GM19025 (cell line): Measurements from ENCODE around the gene AP3S2.
"Not testable (repeated sequence)": the region's sequence is repeated elsewhere in the genome, so short reads cannot be mapped to it uniquely, and the experiment has no call there.

Experiments used
- ATAC-seq: cut with Tn5 transposase; IDR thresholded peaks from one replicate; pipeline ENCODE4 v1.9.1; 2021; ENCODE audit warnings: mild to moderate bottlenecking, low read depth, moderate library complexity; ENCODE audit not compliant: unreplicated experiment

AP3S2 gene

DNA sequence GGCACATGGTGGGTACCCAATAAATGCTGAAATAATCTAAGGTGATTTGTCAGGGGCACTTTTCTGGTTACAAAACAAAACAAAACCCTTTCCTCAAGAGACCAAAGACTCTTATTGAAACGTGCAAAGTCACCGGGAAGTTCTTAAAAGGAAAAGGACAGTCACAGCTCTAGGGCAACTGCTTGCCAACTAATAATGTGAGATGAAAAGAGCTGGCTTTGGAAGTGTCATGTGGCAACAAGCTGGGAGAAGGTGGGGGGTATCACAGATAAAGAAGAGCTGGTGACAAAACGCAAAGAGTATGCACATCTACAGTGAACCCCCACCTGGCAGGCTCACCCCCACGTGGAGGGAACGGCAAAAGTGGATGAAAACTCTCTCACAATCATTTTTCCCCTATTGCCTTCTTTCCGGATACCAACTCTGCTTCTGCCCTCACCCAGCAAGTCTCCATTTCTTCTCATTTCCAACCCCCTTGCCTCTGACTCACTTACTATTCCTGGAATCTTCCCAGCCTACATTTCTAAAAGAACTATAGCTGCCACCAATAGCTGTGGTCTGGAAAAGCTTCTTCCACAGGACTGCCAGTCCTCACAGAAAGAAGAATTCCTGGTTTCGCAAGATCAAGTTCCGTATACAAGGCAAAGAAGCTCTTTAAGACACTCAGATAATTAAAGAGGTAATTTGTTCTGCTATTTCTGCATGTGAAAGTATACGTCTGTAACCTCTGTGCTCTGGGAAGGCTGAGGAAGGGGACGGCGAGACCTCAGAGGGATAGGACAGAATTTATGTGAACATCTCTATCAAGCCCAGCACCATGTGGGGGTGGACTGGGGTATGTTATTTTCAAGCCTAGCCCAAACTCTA, 57.3 kb downstream of the AP3S2 start:
- ATAC-seq, result no peak

DNA sequence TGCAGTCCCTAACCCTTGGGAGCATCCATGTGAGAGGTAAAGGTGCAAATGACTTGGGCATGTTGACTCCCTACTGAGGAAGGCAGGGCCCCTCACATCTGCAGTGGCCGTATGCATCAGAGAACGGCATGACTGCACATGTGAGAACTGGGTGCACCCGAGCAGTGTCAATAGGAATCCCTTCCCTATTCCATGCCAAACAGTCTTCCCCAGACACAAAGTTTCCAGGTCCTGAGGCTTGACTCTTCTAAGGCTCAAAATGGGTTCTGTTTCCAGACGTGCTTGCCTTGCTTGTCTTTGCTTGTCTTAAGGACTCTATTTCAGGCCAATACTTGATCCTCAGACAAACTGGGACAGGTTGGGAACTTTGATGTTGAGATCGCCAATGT, 58.6 kb downstream of the AP3S2 start:
- ATAC-seq, result no peak

DNA sequence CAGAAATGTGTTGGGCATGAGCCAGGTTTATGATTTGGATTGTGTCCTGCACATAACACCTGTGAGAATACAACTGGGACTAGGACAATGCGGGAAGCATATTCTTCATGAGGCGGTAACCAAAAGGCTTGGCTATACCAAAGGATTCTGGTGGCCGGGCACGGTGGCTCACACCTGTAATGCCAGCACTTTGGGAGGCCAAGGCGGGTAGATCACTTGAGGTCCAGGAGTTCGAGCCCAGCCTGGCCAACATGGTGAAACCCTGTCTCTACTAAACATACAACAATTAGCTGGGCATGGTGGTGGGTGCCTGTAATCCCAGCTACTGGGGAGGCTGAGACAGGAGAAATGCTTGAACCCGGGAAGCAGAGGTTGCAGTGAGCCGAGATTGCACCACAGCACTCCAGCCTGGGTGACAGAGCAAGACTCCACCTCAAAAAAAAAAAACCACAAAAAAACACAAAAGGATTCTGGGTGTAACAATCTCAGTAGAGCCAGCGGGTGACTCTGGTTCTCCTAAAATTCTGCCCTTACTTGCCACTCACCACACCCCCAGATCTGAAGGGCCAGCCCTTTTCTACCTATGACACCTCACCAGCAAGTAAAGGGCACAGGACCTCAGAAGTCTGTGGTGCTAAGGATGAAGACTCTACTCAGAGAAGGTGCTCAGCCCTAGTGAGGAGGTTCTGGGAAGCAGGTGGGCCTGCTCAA, 59.2 kb downstream of the AP3S2 start:
- ATAC-seq, result not testable (repeated sequence)

DNA sequence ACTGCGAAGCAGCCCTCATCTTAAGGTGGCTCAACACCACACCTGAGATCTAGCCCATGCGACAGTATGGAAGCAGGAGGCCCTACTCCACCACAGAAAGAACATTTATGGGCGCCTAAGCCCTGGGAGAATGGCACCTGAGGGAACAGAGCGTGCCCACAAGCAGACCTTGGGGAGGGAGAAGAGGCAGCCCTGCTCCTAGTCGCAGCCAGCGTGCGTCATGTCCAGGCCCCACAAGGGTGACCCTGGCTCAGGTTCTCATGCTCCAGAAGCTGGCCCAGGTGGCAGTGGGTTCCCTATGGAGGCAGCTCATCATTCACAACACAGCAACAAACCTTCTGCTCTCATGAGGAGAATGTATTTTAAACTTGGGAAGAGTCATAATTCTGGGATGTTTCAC, 59.8 kb downstream of the AP3S2 start:
- ATAC-seq, result no peak

DNA sequence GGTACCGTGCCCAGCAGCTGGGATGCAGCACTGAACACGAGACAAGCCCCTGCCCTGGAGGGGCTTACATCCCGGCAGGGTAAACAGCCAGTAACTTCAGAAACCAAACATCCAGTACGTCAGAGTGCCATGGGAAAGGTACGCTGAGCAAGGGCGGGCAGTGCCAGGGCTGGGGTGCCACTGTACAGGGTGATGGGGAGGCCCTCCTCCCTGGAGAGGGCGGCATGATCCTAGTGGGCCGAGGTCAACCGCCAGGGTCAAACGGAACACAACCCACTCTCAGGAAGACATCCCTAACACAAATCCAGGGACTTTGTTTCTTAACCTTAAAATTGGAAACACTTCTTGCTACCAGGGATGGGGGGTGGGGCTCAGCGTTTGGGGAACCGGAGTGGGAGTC, 63.2 kb downstream of the AP3S2 start:
- no peak for ATAC-seq

DNA sequence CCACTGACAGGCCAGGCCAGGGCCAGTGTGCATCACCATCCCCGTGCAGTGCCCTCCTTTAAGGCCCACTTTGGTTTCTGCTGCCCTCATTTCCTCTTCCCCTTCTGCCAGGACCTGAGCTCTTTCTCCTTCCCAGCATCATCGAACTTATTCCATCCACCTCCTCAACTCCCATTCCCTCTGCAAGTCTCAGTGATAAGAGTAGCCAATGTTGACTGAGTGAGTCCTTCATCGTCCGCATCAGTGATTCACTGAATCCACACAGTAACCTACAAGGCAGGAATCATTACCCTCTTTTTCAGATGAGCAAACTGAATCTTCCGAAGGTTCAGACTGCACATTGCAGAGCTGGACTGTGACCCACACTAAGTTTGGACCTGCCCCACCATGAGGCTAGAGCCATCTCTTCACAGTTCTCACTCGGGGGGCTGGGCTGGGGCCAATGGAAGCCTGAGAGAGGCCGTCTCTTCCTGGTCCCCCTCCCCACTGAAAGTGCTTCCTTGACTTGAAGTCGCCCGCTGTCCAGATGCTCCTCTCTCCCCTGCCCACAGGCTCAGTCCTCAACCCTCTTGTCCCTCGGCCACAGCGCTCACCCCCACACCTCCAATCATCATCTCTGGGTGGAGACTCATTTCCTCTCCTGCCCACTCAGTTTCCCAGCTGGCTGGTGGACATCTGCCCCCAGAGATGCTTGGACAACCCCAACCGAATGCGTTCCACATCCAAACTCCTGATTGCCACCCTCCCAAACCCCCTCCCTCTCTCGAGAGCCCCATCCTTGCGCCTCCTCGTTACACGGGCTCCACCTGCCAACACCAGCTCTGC, 64.0 kb downstream of the AP3S2 start:
- ATAC-seq, result no peak

DNA sequence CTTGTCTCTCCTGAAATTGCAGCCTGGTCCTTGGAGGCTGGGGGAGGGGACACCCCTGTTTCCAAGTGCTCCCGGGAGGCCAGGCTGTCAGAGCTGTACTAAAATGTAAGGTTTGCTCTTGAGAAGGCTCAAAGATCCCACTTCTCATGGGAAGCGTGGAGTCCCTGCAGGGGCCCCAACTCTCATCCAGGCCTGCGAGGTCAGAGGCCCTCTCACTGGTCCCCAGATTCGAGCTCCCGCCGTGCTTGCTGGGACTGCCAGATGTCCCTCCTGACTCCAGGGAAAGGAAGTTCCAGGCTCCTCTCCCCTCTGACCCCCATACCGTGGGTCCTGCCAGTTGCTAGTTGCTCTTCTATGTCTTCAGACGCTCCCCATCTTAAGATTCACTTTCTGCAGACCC, 64.6 kb downstream of the AP3S2 start:
- ATAC-seq, result no peak

DNA sequence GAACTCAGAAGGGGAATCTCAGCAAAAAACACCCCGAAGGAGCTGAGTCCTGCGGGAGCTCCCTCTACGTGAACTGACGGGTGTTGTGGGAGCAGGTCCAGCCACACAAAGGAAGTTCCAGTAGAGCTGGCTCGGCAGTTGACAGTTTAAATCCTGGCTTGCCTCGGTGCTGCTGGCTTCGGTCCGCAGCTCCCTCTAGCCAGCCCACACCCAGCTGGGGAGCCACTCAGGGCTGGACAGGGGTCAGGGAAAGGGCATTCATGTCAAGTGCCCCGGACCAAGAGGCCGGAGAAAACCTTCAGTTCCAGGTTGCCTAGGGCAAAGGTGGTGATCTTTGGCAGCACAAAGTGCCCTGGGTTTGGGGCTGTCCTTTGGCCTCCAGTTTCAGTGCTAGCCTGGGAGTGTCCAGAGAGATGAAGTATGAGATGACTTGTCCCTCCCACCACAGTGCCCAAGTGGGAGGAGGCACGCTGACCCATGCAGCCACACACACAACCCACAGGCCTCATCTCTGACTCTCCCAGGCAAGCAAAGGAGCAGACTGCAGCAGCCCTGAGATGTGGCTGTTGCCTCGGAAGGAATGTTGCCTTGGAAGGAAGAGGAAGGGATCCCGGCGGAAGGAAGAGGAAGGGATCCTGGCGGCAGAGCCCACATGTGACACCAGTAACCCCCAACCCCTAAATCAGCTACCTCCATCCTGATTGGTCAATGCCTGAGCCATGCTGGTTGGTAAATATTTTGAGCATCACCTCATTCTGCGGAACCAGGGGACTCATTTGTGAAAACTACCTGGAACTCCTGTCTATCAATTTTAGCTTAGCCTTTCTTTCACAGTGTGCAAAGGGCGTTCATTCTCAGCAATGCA, 65.3 kb downstream of the AP3S2 start:
- no peak for ATAC-seq

DNA sequence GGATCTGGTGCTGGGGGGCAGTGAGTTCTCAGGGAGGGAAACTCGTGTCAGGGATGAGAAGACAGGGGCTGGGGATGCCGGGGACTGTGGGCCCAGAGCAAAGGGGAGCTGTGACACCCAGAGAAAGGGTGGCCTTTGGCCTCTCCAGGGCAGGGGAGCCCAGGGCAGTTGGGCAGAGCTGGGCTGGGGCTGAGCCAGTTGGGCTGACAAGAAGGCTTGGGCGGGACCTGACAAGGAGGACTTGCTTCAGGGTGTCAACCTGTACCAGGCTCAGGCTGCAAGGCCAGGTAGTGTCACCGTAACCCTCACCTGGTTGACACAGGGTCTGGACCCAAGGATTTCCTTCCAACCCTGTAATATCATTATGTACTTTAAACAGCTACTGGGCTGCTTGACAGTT, 66.0 kb downstream of the AP3S2 start:
- no peak for ATAC-seq

DNA sequence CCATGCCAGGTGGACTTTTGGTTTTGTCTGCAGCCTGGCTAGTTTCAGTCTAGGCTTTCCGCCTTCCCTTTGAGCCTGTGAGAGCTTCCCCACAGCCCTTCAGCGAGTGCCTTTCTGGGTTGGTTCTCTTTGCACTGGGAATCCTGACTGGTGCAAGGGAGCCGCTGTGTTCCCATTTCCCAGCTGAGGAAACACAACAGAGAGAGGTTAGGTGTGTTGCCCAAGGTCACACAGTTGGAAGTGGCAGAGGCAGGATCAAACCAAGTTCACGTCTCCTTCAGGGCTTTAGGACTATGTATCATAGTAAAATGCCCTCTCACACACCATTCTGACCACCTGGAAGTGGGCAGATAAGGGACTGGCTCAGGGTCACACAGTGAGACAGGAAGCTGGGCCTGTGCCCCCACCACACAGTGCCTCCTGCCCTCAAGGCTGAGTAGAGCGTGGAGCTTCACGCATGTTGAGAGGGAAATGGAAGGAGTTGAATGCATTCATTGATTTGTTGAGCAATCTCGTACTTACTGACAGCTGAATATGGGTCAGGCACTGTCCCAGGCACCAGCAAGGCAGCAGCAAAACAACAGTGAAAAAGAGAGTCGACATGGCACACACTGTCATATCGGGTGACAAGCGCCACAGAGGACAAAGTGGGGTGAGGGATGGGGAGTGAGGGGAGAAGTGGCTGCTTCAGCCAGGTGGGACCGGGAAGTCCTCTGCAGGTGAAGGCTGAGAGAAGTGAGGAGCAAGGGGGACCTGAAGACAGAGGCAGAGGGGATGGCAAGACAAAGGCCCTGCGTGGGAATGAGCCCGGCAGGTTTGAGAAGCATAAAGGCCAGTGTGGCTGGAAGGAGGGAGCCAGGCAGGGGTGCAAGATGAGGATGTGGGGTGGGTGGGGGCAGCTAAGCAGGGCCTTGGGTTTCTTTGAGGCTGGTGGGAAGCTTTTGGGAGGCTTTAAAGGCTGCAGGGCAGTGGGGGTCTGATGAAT, 66.8 kb downstream of the AP3S2 start:
- no peak for ATAC-seq

DNA sequence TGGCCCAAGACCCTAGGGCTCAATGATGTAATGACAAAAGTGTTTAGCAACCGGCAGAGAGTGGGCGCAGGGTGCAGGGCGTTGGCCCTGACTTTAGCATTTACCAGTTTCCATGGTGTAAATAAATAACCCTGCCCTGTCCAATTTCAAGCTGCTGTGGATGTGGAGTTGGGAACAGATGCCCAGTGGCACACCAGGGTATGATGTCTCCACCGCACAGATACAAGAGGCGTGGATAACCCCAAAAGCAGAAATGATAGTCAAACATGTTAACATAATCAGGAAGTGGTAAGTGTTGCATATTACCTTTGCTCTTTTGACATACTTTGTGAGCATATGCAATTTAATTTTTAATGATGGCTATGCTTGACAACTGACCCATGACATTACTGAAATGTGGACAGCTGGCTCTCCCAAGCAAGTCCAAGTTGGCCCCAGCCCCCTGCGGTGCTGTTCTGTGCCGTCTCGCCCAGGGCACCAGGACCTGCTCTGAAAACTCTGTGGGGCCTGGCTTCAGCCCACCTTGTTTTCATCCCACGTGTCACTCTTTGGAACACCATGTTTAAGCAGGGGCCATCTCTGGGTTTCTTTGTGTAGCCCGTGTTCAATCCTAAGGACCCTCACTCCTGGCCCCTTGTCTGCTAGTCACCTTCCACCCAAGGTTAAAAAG, 68.4 kb downstream of the AP3S2 start:
- ATAC-seq, result no peak

DNA sequence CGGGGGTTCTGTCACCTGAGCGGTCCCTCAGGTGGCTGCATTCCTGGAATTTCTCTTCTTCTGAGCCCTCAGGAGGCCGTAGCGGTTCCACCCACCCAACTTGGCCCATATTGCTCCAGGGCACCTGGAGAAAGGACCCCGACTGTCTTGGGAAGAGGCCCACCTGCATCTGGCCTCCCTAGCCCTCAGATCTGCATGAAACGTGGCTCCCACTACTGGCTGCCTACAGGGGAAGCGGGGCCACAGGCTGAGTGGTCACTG, 69.3 kb downstream of the AP3S2 start:
- ATAC-seq, result no peak

DNA sequence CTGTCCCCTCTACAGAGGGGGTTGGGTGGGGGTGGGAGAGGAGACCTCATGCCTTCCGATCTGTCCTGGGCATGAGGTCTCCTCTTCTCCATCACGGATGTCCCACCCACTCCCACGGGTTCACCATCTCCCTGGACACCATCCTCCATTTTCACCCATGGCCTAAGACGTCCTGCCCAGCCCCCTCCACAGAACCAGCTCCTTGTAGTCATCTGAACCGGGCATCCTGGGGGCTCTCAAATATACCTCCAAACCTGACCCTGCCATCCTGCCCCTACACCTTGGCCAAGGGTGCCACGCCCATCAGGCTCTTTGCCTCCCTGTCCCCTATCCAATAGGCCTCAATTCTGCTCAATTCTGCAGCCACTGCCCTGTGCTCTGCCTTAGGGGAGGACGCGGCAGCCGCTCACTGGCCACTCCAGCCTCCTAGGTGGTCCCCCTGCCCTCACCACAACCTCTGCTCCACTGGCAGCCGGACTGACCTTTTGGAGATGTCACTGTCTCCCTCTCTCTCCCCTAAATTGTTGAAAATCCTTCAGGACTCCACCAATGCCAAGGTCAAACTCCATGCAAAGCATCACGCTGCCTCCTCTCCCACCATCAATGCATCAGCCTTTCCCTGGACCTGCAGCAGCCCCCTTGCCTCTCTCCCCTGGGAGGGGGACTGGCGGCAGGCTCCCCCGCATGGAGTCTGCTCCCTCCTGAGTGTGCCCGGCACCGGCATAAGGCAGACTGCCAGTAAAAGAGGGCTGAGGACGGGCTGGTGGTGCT, 69.8 kb downstream of the AP3S2 start:
- ATAC-seq, result no peak

DNA sequence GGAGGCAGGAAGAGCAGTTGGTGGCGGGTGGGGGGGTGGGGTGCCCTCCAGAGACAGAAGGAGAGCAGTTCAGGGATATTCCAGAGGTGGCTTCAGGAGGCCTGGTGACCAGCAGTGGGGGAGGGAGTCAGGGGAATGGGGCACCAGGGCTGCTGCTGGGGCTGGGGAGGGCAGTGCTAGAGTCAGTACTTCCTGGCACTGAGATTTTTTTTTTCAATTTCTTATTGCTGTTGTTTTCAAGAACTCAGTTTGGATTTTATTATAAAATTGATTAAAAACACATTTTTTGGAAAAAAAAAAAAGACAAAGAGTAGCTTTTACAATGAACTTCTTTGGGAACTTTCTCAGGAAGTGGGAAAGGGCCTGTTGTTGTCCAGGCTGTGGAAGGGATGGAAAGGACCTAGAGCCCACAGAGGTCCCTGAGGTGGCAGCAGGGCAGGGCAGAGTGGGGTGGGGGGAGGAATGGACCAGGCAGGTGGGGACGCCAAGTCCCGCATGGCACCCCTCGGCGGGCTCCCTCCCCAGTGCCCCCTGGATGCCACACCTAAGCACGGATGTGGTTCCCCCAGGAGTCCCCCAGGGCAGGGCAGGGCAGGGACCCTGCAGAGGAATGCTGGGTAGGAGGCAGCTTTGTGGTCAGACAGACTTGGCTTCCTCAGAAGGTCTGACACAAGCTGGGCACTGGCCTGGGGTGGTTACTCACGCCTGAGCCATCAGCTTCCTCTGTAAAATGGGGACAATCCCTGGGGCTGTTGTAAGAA, 70.7 kb downstream of the AP3S2 start:
- no peak for ATAC-seq

DNA sequence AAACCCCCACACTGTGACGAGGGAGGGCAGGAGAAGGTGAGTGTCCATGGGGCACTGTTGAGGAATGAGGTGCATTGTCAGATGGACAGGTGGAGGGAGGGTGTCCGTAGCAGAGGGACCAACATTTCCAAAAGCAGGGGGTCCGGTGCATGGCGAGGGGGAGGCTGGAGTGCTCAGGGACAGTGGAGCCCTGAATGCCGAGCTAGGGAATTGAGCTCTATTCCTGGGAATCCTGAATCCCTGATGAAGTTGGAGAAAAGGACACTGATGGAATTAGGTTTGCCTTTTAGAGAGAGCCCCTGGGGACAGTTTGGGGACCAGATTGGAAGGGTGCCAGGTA, 71.2 kb downstream of the AP3S2 start:
- no peak for ATAC-seq

DNA sequence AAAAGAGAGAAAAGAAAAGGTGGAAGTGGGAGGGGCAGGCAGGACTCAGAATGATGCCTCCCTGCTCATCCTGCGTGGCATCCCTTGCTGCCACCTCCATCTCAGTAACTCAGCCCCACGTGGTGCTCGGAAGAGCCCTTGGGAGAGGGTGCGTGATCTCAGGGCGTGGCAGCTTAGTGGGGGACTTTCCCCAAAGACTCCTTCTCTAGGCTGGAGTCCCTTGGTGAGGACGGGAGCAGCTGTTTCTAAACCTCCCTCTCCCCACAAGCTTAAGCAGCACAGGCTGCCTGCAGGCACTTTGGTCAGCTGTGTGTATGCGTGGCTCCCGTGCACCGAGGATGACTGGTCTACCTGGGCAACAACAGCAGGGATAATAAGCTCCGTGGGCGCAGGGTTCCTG, 71.8 kb downstream of the AP3S2 start:
- no peak for ATAC-seq
